Measurements from ENCODE around the gene C11orf71.

Gene C11orf71

GRCh38 chr11:114400216-114400914, at the start of gene C11orf71, which contains the start of gene RBM7:
Gene C11orf71 (minus strand): TSS chr11:114400511. CDS start chr11:114400331, 180 bp downstream.
Gene RBM7 (plus strand): TSS chr11:114400666. CDS start chr11:114400672, 6 bp downstream.
- in situ Hi-C loops (cut with MboI; ENCODE audit: low sequenced_read_pairs), result no loop called here

- in situ Hi-C loops (cut with MboI; ENCODE audit: low sequenced_read_pairs), result no loop called here
These were observed 49.5 kb upstream of the C11orf71 start for GRCh38 chr11:114449845-114450244.

GRCh38 chr11:114448749-114449482, 48.6 kb upstream of the C11orf71 start:
- in situ Hi-C loops (cut with MboI; ENCODE audit: low sequenced_read_pairs), result no loop called here

GRCh38 chr11:114447892-114448291, 47.6 kb upstream of the C11orf71 start:
- in situ Hi-C loops (cut with MboI; ENCODE audit: low sequenced_read_pairs), result no loop called here

- in situ Hi-C loops (cut with MboI; ENCODE audit: low sequenced_read_pairs), result no loop called here
These were observed 47.1 kb upstream of the C11orf71 start for GRCh38 chr11:114447444-114447843.

GRCh38 chr11:114442536-114442935, 42.2 kb upstream of the C11orf71 start:
- in situ Hi-C loops (cut with MboI; ENCODE audit: low sequenced_read_pairs), result no loop called here

DNA sequence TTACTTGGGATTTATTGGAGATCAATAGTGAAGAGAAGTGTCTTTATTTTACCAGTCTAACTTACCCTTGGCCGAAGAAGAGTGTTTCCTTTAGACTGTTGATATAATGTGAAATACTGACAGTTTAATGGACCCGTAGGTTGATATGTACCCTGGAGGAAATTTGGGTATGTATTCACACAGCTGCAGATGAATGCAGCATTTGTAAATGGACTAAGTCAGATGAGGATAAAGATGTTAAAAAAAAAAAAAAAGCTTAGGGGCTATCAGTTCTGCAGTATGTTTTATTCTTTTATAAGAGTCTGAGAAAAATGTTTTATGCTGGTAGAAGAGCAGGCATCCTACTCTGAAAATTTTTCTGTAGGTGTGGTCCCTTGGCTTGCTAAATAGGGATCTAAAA, 41.6 kb upstream of the C11orf71 start:
- in situ Hi-C loops (cut with MboI; ENCODE audit: low sequenced_read_pairs), result no loop called here

GRCh38 chr11:114440971-114441763, 40.9 kb upstream of the C11orf71 start:
- in situ Hi-C loops (cut with MboI; ENCODE audit: low sequenced_read_pairs), result no loop called here

- in situ Hi-C loops (cut with MboI; ENCODE audit: low sequenced_read_pairs), result no loop called here
These were observed 40.0 kb upstream of the C11orf71 start for GRCh38 chr11:114440121-114440860.

DNA sequence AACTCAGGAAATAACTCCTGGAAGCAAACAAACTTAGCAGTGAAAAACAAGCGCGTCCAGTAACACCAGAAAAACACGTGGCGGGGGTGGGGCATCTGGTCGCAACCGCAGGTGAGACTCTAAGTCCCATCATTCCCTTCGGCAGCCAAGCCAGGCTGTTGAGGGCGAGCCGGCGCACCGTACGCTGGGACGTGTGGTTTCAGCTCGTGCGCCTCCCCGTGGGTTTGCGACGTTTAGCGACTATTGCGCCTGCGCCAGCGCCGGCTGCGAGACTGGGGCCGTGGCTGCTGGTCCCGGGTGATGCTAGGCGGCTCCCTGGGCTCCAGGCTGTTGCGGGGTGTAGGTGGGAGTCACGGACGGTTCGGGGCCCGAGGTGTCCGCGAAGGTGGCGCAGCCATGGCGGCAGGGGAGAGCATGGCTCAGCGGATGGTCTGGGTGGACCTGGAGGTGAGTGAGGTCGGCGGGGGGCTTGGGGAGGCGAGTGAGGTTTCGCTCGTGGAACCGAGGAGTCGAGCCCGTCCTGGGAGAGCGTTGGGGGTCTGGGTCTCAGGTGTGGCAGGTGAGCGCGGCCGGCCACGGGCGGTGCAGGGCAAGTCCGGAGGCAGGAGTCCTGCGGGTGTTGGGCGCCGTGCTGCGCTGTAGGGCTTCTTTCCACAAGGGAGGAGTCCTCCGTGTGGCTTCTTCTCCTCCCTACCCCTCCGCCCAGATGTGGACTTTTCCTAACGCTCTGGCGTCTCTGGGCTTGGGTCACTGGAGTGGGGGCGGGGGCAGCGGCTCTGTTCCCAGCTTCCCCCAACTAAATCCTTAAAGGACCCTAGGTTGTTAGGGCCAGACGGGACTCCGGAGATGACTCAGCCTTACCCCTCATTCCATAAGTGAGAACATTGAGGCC, 39.2 kb upstream of the C11orf71 start, which contains the start of gene REXO2:
Gene REXO2 (plus strand): TSS at position 239 of the 892 bp plus-strand sequence. CDS start 62 bp downstream, at position 301.
- in situ Hi-C loops (cut with MboI; ENCODE audit: low sequenced_read_pairs), result no loop called here

- in situ Hi-C loops (cut with MboI; ENCODE audit: low sequenced_read_pairs), result no loop called here
These were observed 38.0 kb upstream of the C11orf71 start for GRCh38 chr11:114438303-114438702.

DNA sequence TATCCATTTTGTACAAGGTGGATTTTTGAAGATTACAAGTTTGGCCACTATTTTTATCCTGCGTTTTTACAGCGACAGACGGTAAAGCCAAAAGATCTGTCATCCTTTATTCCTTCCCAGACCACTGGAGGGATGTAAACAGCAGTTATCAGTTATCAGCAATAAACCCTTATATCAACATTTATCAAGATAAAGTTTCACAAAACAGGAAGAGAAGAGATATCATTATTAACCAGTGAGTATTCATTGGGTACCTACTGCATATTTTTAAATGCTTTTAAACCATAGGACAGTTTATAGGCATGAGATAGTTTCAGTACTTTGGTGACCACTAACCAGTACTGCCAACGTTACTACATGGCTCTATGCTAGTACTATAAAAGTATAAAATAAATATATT, 33.1 kb upstream of the C11orf71 start:
- in situ Hi-C loops (cut with MboI; ENCODE audit: low sequenced_read_pairs), result no loop called here

GRCh38 chr11:114432893-114433292, 32.6 kb upstream of the C11orf71 start:
- in situ Hi-C loops (cut with MboI; ENCODE audit: low sequenced_read_pairs), result no loop called here

DNA sequence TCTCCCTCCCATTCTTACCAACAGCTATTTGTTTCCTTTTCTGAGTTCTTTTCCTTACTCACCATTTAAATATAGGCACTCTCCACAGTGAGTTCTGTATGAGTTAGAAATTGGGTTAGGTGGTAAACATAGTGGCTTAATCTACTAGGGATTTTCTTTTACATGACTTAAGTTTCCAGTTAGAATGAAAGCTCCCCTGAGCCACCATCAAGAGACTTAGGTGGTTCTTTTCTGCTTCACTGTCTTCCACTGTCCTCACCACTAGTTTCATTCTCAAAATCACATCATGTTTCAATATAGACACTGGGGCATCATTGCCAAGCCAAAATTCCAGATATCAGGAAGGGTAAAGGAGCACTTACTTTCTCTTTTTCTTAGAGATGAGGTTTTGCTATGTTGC, 30.0 kb upstream of the C11orf71 start:
- in situ Hi-C loops (cut with MboI; ENCODE audit: low sequenced_read_pairs), result no loop called here

DNA sequence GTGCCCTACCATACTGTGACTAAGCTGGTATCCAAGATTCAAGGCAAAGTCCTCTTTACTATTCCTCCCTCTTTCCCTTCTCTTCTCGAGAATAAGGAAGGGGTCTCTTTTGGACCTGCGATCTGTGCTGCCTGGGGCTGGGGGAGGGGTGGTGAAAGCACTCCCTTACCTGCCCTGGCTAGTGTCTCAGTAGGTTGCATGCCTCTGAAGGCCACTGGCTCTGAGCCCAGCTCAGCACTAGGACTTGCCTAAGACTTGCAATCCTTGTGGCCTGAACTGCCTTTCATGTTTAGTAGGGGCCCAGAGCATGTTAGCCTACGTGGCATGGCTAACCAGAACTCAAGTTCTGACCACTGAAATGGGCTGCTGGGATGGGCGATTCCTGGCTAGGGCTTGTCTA, 26.0 kb upstream of the C11orf71 start:
- in situ Hi-C loops (cut with MboI; ENCODE audit: low sequenced_read_pairs), result no loop called here

- in situ Hi-C loops (cut with MboI; ENCODE audit: low sequenced_read_pairs), result no loop called here
These were observed 16.2 kb upstream of the C11orf71 start for GRCh38 chr11:114416441-114416961.

- in situ Hi-C loops (cut with MboI; ENCODE audit: low sequenced_read_pairs), result no loop called here
These were observed 13.6 kb upstream of the C11orf71 start for GRCh38 chr11:114413958-114414357.

DNA sequence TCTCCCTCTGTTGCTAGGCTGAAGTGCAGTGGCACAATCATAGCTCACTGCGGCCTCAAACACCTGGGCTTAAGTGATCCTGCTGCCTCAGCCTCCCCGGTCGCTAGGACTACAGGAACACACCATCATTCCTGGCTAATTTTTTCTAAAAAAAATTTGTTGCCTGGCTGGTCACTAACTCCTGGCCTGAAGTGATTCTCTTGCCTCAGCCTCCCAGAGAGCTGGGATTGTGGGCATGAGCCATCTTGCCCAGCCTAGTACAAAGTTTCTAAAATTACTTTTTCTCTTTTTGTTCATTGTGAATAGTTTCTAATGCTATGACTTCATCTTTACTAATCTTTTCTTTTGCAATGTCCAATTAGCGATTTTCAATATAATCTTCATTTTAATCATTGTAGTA, 12.6 kb upstream of the C11orf71 start:
- in situ Hi-C loops (cut with MboI; ENCODE audit: low sequenced_read_pairs), result no loop called here

DNA sequence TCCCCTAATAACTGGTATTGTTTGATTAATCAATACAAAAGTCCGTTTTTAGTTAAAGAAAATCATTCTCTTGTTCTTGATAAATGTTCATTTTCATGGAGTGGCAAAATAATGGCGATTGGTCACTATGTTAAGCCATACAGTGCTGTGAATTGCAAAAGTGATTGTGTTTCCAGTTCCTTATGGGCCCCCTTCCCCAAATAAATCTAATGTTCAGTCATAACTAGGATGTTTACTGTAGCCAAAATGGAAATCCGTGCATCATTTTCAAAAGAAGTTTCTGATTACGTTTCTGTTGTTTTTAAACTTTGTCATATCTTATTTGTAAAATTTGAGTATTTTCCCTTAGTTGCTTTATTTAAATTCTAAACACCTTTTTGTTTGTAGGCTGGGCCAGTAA, 1.0 kb upstream of the C11orf71 start:
- in situ Hi-C loops (cut with MboI; ENCODE audit: low sequenced_read_pairs), result no loop called here

- in situ Hi-C loops (cut with MboI; ENCODE audit: low sequenced_read_pairs), result no loop called here
These were observed 558 bp upstream of the C11orf71 start for GRCh38 chr11:114400915-114401223.
